Measurements from ENCODE around the gene MYOC. TPM values are rescaled to one million over a fixed set of nuclear protein-coding genes. Genes with fewer than 3 reads are reported as not detected.

Gene MYOC
- total RNA-seq, 2 experiments from 2014 or later: not detected

GRCh38 chr1:171627020-171627419 is 25.5 kb downstream of the MYOC start:
- intact Hi-C loops (cut with DNase I, micrococcal nuclease): no loop called here
- no peaks in the 10 kb centered on the region for H3K4me1 ChIP-seq (ENCODE audit: insufficient read depth, low read length)
- no peaks in the 10 kb centered on the region for H3K36me3 Mint-ChIP-seq (ENCODE audit: low read depth)
- H3K27ac Mint-ChIP-seq: no peak overlapping the region
- no peak overlapping the region for H3K4me3 ChIP-seq (ENCODE audit: low read length)
- H3K9me3 ChIP-seq (ENCODE audit: control insufficient read depth in 1 of 2, insufficient read depth in 1 of 2, low read length in 2 of 2): no peaks in the 10 kb centered on the region
- H3K27me3 Mint-ChIP-seq: peaks cover 17% of the 10 kb centered on the region
- H3K4me1 Mint-ChIP-seq (ENCODE audit: low read depth): no peaks in the 10 kb centered on the region
- H3K27me3 ChIP-seq (ENCODE audit: control insufficient read depth in 1 of 2, insufficient read depth in 2 of 2, low read length in 2 of 2): peaks cover 0 to 3% of the 10 kb centered on the region in 2 experiments
- no peak for TF ChIP-seq CTCF (IDR thresholded peaks at IDR 0.05)
- H3K4me3 Mint-ChIP-seq: no peak overlapping the region
- DNase-seq (no peak), ATAC-seq (ENCODE audit: poor library complexity) (no peak)
- H3K36me3 ChIP-seq (ENCODE audit: insufficient read depth, low read length): no peaks in the 10 kb centered on the region
- no peaks in the 10 kb centered on the region for H3K9me3 Mint-ChIP-seq
- ChIA-PET POLR2A (no interaction called here), CTCF (no interaction called here)
- no peak overlapping the region for H3K27ac ChIP-seq (ENCODE audit: low read depth in 1 of 2, low read length in 2 of 2)

DNA sequence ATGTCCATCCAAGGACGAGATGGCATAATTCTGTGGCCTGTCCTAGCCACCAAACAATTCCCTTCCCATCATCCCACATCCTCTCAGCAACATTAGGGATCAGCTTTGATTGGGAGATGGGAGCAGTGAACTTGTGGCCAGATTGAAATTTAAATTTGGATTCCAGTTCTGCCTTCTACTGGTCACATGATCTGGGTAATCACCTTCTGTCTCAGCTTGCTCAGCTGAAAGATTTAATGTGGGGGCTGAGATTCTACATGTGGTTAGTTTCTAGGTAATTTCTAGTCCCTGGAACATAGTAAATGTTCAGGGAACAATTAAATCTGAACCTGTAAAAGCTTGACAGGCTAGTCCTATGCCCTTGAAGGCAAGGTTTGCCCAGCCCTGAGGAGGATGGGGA is 27.3 kb downstream of the MYOC start:
- no peak overlapping the region for H3K27ac ChIP-seq (ENCODE audit: low read depth in 1 of 2, low read length in 2 of 2)
- ChIA-PET POLR2A (no interaction called here), CTCF (no interaction called here)
- H3K36me3 Mint-ChIP-seq (ENCODE audit: low read depth): no peaks in the 10 kb centered on the region
- peaks cover 0 to 3% of the 10 kb centered on the region in 2 experiments for H3K27me3 ChIP-seq (ENCODE audit: control insufficient read depth in 1 of 2, insufficient read depth in 2 of 2, low read length in 2 of 2)
- TF ChIP-seq CTCF (IDR thresholded peaks at IDR 0.05): no peak
- no peaks in the 10 kb centered on the region for H3K4me1 ChIP-seq (ENCODE audit: insufficient read depth, low read length)
- no peaks in the 10 kb centered on the region for H3K36me3 ChIP-seq (ENCODE audit: insufficient read depth, low read length)
- no peak overlapping the region for H3K4me3 Mint-ChIP-seq
- intact Hi-C loops (cut with DNase I, micrococcal nuclease): no loop called here
- H3K4me1 Mint-ChIP-seq (ENCODE audit: low read depth): no peaks in the 10 kb centered on the region
- H3K9me3 ChIP-seq (ENCODE audit: control insufficient read depth in 1 of 2, insufficient read depth in 1 of 2, low read length in 2 of 2): no peaks in the 10 kb centered on the region
- DNase-seq: no peak
- no peak for ATAC-seq (ENCODE audit: poor library complexity)
- H3K27me3 Mint-ChIP-seq: peaks cover 16% of the 10 kb centered on the region
- H3K27ac Mint-ChIP-seq: no peak overlapping the region
- H3K9me3 Mint-ChIP-seq: no peaks in the 10 kb centered on the region
- H3K4me3 ChIP-seq (ENCODE audit: low read length): no peak overlapping the region

- Histone ChIP-seq H3K4me1 (ENCODE audit: insufficient read depth, low read length) (no peaks in the 10 kb centered on the region), H3K9me3 (ENCODE audit: control insufficient read depth in 1 of 2, insufficient read depth in 1 of 2, low read length in 2 of 2) (no peaks in the 10 kb centered on the region), H3K4me3 (ENCODE audit: low read length) (no peak overlapping the region), H3K36me3 (ENCODE audit: insufficient read depth, low read length) (no peaks in the 10 kb centered on the region), H3K27ac (ENCODE audit: low read depth in 1 of 2, low read length in 2 of 2) (no peak overlapping the region), H3K27me3 (ENCODE audit: control insufficient read depth in 1 of 2, insufficient read depth in 2 of 2, low read length in 2 of 2) (peaks cover 0 to 3% of the 10 kb centered on the region in 2 experiments)
- intact Hi-C loops (cut with DNase I, micrococcal nuclease): no loop called here
- Mint-ChIP-seq H3K27me3 (peaks cover 3% of the 10 kb centered on the region), H3K4me3 (no peak overlapping the region), H3K4me1 (ENCODE audit: low read depth) (no peaks in the 10 kb centered on the region), H3K36me3 (ENCODE audit: low read depth) (no peaks in the 10 kb centered on the region), H3K27ac (no peak overlapping the region), H3K9me3 (no peaks in the 10 kb centered on the region)
- POLR2A ChIA-PET: no interaction called here
- DNase-seq (no peak), ATAC-seq (ENCODE audit: poor library complexity) (no peak)
- TF ChIP-seq CTCF (IDR thresholded peaks at IDR 0.05): no peak
- CTCF ChIA-PET: no interaction called here
These were observed 28.7 kb downstream of the MYOC start for GRCh38 chr1:171623651-171624331.

All from CD4-positive, alpha-beta T cell (primary cell).